Thyroid gland (tissue), 4 donors: ENCODE measurements around the gene CAMTA1.

ENCODE experiments used
- CTCF ChIP-seq, 6 experiments: fragments of 200-600 bp in 3 of 6; fragments of 450-650 bp in 3 of 6; sonication (generic) in 3 of 6; IDR thresholded peaks; one replicate each; pipeline ENCODE4 v1.5.1; 2016 to 2019; ENCODE audit warnings: antibody characterized with exemption in 6 of 6, mild to moderate bottlenecking in 2 of 6, inconsistent platforms in 1 of 6, moderate library complexity in 1 of 6
- POLR2A ChIP-seq, 2 donors: fragments of 450-650 bp; IDR thresholded peaks; one replicate each; pipeline ENCODE4 v1.6.1; 2017; ENCODE audit warnings: antibody characterized with exemption in 2 of 2, mild to moderate bottlenecking in 2 of 2, moderate library complexity in 1 of 2

- TF ChIP-seq CTCF (IDR thresholded peaks at IDR 0.05) (no peak), POLR2A (IDR thresholded peaks at IDR 0.05) (no peak)
Observed at GRCh38 chr1:6914706-6915105, 129.5 kb downstream of the CAMTA1 start.
